Vagina (tissue), 2 donors: ENCODE measurements around the gene CD33.

Experiments
- CTCF ChIP-seq, 3 experiments: fragments of 450-650 bp in 2 of 3; fragments of 200-600 bp in 1 of 3; sonication (generic) in 1 of 3; IDR thresholded peaks; one replicate each; pipeline ENCODE4 v1.5.1; 2017 to 2019; ENCODE audit warnings: antibody characterized with exemption in 3 of 3, mild to moderate bottlenecking in 2 of 3, moderate library complexity in 2 of 3
- POLR2A ChIP-seq, 2 donors: fragments of 450-650 bp; IDR thresholded peaks; one replicate each; pipeline ENCODE4 v1.6.1; 2017; ENCODE audit warnings: antibody characterized with exemption in 2 of 2, mild to moderate bottlenecking in 2 of 2, moderate library complexity in 2 of 2
- POLR2AphosphoS5 ChIP-seq, 2 donors: sonication (generic); formaldehyde crosslinking; IDR thresholded peaks; one replicate each; pipeline ENCODE4 v1.9.0; 2017; ENCODE audit warnings: antibody characterized with exemption in 2 of 2, mild to moderate bottlenecking in 2 of 2, low read depth in 1 of 2; ENCODE audit not compliant: insufficient read depth in 1 of 2

GRCh38 chr19:51246164-51246552 lies 21.3 kb downstream of the CD33 start:
- TF ChIP-seq CTCF (IDR thresholded peaks at IDR 0.05) (no peak), POLR2A (IDR thresholded peaks at IDR 0.05) (no peak), POLR2AphosphoS5 (IDR thresholded peaks at IDR 0.05; ENCODE audit: insufficient read depth in 1 of 2, low read depth in 1 of 2) (no peak)
